Mesendoderm (in vitro differentiated cells): Measurements from ENCODE around the gene TPPP.

Experiments
- DNase-seq: peaks from one replicate; pipeline ENCODE4 v3.0.0; 2013
- H2AK5ac ChIP-seq: 2 replicates; pipeline ENCODE4 v1.6.1; 2013; ENCODE audit warnings: low read length, inconsistent platforms
- H2BK120ac ChIP-seq: 2 replicates; pipeline ENCODE4 v1.6.1; 2013; ENCODE audit warnings: low read depth, mild to moderate bottlenecking, low read length, moderate library complexity, mixed read lengths
- H2BK15ac ChIP-seq: replicated peaks from 2 replicates; pipeline ENCODE4 v1.6.1; 2013; ENCODE audit warnings: low read depth, mild to moderate bottlenecking, moderate library complexity
- H2BK5ac ChIP-seq: 2 replicates; pipeline ENCODE4 v1.6.1; 2013; ENCODE audit warnings: low read length, inconsistent platforms
- H3K18ac ChIP-seq: 2 replicates; pipeline ENCODE4 v1.6.1; 2013; ENCODE audit warnings: mild to moderate bottlenecking, low read length, mixed read lengths
- H3K23ac ChIP-seq: one replicate; pipeline ENCODE4 v1.6.1; 2013; ENCODE audit warnings: low read length
- H3K27ac ChIP-seq: 2 replicates; pipeline ENCODE4 v1.5.1; 2013; ENCODE audit warnings: low read depth, mild to moderate bottlenecking, inconsistent platforms, low read length, moderate library complexity
- H3K27me3 ChIP-seq: 2 replicates; pipeline ENCODE4 v1.6.1; 2013; ENCODE audit warnings: low read length, control low read depth, mild to moderate bottlenecking, inconsistent platforms; ENCODE audit not compliant: insufficient read depth, poor library complexity
- H3K36me3 ChIP-seq: 2 replicates; pipeline ENCODE4 v1.6.1; 2013; ENCODE audit warnings: low read length, inconsistent platforms; ENCODE audit not compliant: control insufficient read depth, insufficient read depth
- H3K4ac ChIP-seq: one replicate; pipeline ENCODE4 v1.6.1; 2013; ENCODE audit warnings: low read depth, mild to moderate bottlenecking, low read length, moderate library complexity
- H3K4me1 ChIP-seq: 2 replicates; pipeline ENCODE4 v1.6.1; 2013; ENCODE audit warnings: low read depth, low read length, inconsistent platforms; ENCODE audit not compliant: control insufficient read depth
- H3K4me2 ChIP-seq: 2 replicates; pipeline ENCODE4 v1.6.1; 2013; ENCODE audit warnings: low read length
- H3K4me3 ChIP-seq: 2 replicates; pipeline ENCODE4 v1.5.1; 2013; ENCODE audit warnings: mild to moderate bottlenecking, low read length
- H3K56ac ChIP-seq: one replicate; pipeline ENCODE4 v1.6.1; 2013; ENCODE audit warnings: low read length
- H3K79me1 ChIP-seq: 2 replicates; pipeline ENCODE4 v1.6.1; 2013; ENCODE audit warnings: low read length, inconsistent platforms
- H3K79me2 ChIP-seq: 2 replicates; pipeline ENCODE4 v1.6.1; 2013; ENCODE audit warnings: mild to moderate bottlenecking, low read length; ENCODE audit not compliant: control insufficient read depth, insufficient read depth
- H3K9ac ChIP-seq: 2 replicates; pipeline ENCODE4 v1.6.1; 2013; ENCODE audit warnings: low read length, inconsistent platforms
- H4K5ac ChIP-seq: one replicate; pipeline ENCODE4 v1.6.1; 2013; ENCODE audit warnings: low read length
- H4K8ac ChIP-seq: one replicate; pipeline ENCODE4 v1.6.1; 2013; ENCODE audit warnings: low read depth, mild to moderate bottlenecking, control low read depth, low read length, moderate library complexity
- WGBS: extraction: QIAGEN DNeasy Blood & Tissue Kit; methylation state at CpG from one replicate; pipeline ENCODE4 v1.1.7; 2013; ENCODE audit warnings: low lambda C conversion rate, missing lambda C conversion rate; ENCODE audit not compliant: insufficient coverage; ENCODE audit errors: extremely low coverage; 5-methylcytosine and 5-hydroxymethylcytosine counted together

Gene TPPP

DNA sequence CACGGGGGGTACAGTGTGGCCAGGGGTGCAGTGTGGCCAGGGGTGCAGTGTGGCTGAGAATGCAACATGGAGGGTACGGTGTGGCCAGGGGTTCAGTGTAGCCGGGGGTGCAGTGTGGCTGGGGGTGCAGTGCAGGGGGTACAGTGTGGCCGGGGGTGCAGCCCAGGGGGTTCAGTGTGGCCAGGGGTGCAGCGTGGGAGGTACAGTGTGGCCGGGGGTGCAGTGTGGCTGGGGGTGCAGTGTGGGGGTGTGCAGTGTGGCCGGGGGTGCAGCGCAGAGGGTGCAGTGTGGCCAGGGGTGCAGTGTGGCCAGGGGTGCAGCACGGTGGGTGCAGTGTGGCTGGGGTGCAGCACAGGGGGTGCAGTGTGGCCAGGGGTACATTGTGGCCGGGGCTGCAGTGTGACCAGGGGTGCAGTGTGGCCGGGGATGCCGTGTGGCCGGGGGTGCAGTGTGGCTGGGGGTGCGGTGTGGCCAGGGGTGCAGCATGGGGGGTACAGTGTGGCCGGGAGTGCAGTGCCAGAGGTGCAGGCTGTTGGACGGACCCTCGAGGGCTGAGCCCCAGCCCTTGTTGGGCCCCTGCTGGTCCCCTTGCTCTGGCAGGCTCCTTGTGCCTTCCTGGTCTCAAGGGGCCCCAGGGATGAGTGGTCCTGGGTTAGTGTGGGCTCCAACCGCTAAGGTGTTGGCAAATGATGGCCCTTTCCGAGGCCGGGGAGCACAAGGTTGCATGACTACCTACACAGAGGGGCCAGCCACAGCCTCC, 17.9 kb downstream of the TPPP start:
- no peak overlapping the region for H4K5ac ChIP-seq
- no peaks in the 10 kb centered on the region for H3K36me3 ChIP-seq
- H3K27ac ChIP-seq, result no peak overlapping the region
- H3K56ac ChIP-seq, result no peak overlapping the region
- no peak overlapping the region for H3K4ac ChIP-seq
- H3K4me1 ChIP-seq, result no peaks in the 10 kb centered on the region
- H3K79me1 ChIP-seq, result no peaks in the 10 kb centered on the region
- H3K27me3 ChIP-seq, result no peaks in the 10 kb centered on the region
- H2BK15ac ChIP-seq, result no peak overlapping the region
- H3K23ac ChIP-seq, result no peak overlapping the region
- no peak overlapping the region for H2BK120ac ChIP-seq
- H3K4me3 ChIP-seq, result no peak overlapping the region
- no peak overlapping the region for H3K4me2 ChIP-seq
- H3K18ac ChIP-seq, result no peak overlapping the region
- H3K79me2 ChIP-seq, result no peaks in the 10 kb centered on the region
- no peak overlapping the region for H2AK5ac ChIP-seq
- WGBS, result no CpG with 5 or more reads among the region's 20 CpGs
- H4K8ac ChIP-seq, result no peak overlapping the region
- H3K9ac ChIP-seq, result no peak overlapping the region
- no peak overlapping the region for H2BK5ac ChIP-seq
- DNase-seq, result no peak

DNA sequence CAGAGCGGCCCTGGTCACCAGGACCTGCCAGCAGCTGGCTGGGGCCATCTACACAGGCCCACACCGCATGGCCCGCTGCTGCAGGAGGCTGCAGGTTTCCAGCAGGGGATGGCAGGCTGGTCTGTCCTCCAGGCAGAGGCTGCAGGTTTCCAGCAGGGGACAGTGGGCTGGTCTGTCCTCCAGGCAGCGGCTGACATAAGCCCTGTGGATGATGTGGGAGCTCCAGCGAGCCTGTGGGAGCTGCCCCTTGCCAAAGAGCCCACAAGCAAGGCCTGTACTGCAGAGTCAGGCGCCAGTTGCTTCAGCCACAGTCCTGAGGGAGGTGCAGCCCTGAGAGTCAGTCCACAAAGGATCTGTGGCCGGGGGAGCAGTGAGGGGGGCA, 18.5 kb downstream of the TPPP start:
- H4K5ac ChIP-seq, result no peak overlapping the region
- H3K36me3 ChIP-seq, result no peaks in the 10 kb centered on the region
- no peaks in the 10 kb centered on the region for H3K79me1 ChIP-seq
- no peak overlapping the region for H2BK5ac ChIP-seq
- H4K8ac ChIP-seq, result no peak overlapping the region
- no peak overlapping the region for H3K9ac ChIP-seq
- no CpG with 5 or more reads among the region's 7 CpGs for WGBS
- H2AK5ac ChIP-seq, result no peak overlapping the region
- H3K4me2 ChIP-seq, result no peak overlapping the region
- H3K18ac ChIP-seq, result no peak overlapping the region
- no peak overlapping the region for H2BK120ac ChIP-seq
- H2BK15ac ChIP-seq, result no peak overlapping the region
- H3K4ac ChIP-seq, result no peak overlapping the region
- peak; percentile 59 for DNase-seq
- H3K27me3 ChIP-seq, result no peaks in the 10 kb centered on the region
- no peaks in the 10 kb centered on the region for H3K4me1 ChIP-seq
- no peak overlapping the region for H3K4me3 ChIP-seq
- no peak overlapping the region for H3K27ac ChIP-seq
- no peak overlapping the region for H3K23ac ChIP-seq
- H3K56ac ChIP-seq, result no peak overlapping the region
- no peaks in the 10 kb centered on the region for H3K79me2 ChIP-seq

DNA sequence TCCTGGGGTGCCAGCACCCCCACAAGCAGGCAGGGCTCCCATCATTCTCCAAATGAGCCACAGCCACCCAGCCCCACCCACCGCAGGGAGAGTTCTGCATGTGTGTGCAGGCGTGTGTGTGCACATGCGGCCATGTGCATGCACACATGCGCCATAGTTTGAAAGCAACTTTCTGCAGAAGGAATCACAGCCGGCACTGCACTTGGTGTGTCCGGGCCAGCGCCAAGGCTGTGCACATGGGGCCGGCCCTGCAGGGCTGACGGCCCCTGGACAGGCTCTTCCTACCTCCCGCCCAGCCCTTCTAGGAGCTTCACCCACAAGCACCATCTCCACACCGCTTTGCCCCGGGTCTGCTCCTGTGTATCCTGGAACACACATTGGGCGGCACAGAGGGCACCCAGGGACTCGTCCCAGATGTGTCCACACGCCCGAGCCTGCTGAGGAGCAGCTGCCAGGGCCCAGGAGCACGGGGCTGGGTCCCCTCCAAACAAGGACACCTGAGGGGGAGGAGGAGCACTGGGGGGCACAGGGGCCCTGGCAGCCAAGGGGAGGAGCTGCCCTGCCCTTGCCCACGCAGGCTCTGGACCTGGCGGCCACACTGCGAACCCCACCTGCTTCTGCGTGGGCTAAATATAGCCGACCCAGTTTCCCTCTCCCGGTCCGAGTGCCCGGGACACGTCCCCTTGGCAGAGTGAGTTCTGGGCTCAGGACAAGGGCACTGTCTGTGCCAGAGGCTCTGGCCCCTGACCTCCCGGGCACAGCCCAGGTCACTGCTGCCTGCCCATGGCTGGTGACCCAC, 19.1 kb downstream of the TPPP start:
- H3K4me2 ChIP-seq, result no peak overlapping the region
- no peaks in the 10 kb centered on the region for H3K79me1 ChIP-seq
- no peaks in the 10 kb centered on the region for H3K27me3 ChIP-seq
- H3K79me2 ChIP-seq, result no peaks in the 10 kb centered on the region
- H3K18ac ChIP-seq, result no peak overlapping the region
- H2AK5ac ChIP-seq, result no peak overlapping the region
- no peaks in the 10 kb centered on the region for H3K4me1 ChIP-seq
- H2BK5ac ChIP-seq, result no peak overlapping the region
- H3K56ac ChIP-seq, result no peak overlapping the region
- no peak overlapping the region for H3K4me3 ChIP-seq
- H2BK15ac ChIP-seq, result no peak overlapping the region
- DNase-seq, result no peak
- no peak overlapping the region for H3K27ac ChIP-seq
- no peaks in the 10 kb centered on the region for H3K36me3 ChIP-seq
- H4K8ac ChIP-seq, result no peak overlapping the region
- WGBS, result no CpG with 5 or more reads among the region's 27 CpGs
- no peak overlapping the region for H3K23ac ChIP-seq
- H3K9ac ChIP-seq, result no peak overlapping the region
- no peak overlapping the region for H2BK120ac ChIP-seq
- H4K5ac ChIP-seq, result no peak overlapping the region
- no peak overlapping the region for H3K4ac ChIP-seq

DNA sequence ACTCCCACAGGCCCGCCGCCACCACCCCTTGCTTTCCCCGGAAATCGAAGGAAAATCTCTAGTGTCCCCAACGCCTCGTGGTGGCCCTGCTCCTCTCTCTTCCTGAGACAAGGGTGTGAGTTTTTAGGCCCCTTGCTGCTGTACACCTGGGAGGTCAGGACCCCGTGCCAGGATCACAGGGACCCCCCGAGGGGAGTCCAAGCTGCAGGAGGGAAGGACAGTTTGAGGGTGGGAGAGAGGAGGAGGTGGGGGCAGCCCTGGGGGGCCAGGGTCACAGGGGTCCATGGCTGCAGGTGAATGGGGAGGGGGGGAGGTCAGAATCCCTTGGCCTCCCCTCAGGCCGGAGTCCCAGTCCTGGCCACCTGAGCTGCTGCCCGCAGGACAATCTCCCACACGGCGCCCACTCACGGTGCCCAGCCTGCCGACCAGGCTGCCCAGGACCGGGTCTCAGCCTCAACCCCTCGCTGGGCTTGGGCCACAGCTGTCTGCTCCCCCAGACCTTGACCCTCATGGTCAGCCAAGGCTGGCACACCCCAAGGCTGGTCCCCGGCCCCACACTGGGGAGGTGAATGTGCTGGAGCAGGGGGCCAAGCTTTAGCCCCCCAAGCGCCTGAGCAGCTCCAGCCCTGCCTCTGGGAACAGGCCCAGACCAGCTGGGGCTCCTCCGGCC, 19.9 kb downstream of the TPPP start:
- no peak overlapping the region for H4K8ac ChIP-seq
- WGBS, result no CpG with 5 or more reads among the region's 19 CpGs
- H3K4me2 ChIP-seq, result no peak overlapping the region
- peak; percentile 35 for DNase-seq
- H2BK120ac ChIP-seq, result no peak overlapping the region
- H3K79me2 ChIP-seq, result no peaks in the 10 kb centered on the region
- no peaks in the 10 kb centered on the region for H3K79me1 ChIP-seq
- H3K36me3 ChIP-seq, result no peaks in the 10 kb centered on the region
- H2BK15ac ChIP-seq, result no peak overlapping the region
- H3K9ac ChIP-seq, result no peak overlapping the region
- H3K23ac ChIP-seq, result no peak overlapping the region
- H2BK5ac ChIP-seq, result no peak overlapping the region
- no peaks in the 10 kb centered on the region for H3K27me3 ChIP-seq
- no peak overlapping the region for H2AK5ac ChIP-seq
- no peak overlapping the region for H3K4ac ChIP-seq
- H3K56ac ChIP-seq, result no peak overlapping the region
- H3K27ac ChIP-seq, result no peak overlapping the region
- no peak overlapping the region for H3K18ac ChIP-seq
- no peaks in the 10 kb centered on the region for H3K4me1 ChIP-seq
- H4K5ac ChIP-seq, result no peak overlapping the region
- no peak overlapping the region for H3K4me3 ChIP-seq

DNA sequence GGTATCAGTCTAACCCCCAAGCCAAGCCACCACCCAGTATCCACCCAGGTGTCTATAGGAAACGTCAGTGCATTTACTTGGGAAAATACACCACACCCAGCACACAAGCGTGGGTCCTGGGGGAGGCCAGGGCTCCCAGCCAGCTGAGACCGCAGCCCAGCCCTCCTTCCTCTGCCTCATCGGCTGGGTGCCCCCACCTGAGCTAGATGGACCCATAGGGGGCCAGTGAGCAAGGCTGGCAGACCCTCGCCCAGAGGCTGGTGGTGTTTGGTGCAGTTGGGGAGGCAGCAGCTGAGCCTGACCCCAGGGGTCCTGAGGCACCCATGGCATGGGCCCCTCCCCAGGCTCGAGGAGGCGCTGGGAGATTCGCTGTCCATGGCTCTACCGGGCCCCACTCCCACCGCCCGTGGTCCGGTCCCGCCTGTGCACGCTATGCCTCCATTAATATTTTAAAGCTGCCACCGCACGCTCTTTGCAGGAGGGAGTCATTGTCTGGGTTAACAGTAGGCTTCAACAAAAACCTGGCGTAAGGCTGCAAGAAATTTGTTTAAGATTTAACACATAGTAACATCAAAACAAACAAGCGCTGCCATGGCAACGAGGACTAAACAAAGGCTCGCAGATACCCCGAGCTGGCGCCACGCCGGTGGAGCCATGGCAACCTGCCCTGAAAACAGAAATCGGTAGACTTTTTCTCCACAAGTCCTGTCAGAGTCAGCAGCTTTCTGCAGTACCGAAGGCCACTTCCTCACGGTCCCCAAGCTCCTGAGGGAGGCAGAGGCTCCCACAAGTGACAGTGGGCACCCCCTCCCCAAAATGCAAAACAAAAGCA, 20.6 kb downstream of the TPPP start:
- Histone ChIP-seq H2BK5ac (no peak overlapping the region), H3K4me2 (no peak overlapping the region), H3K79me2 (no peaks in the 10 kb centered on the region), H3K4ac (no peak overlapping the region), H2AK5ac (no peak overlapping the region), H3K79me1 (no peaks in the 10 kb centered on the region), H4K8ac (no peak overlapping the region), H3K18ac (no peak overlapping the region), H3K27me3 (no peaks in the 10 kb centered on the region), H3K36me3 (no peaks in the 10 kb centered on the region), H2BK120ac (no peak overlapping the region), H3K23ac (no peak overlapping the region), H2BK15ac (no peak overlapping the region), H3K9ac (no peak overlapping the region), H3K56ac (no peak overlapping the region), H4K5ac (no peak overlapping the region), H3K27ac (no peak overlapping the region), H3K4me3 (no peak overlapping the region), H3K4me1 (no peaks in the 10 kb centered on the region)
- WGBS, result no CpG with 5 or more reads among the region's 27 CpGs
- DNase-seq, result peak; percentile 95
